HepG2 (cell line): ENCODE measurements around the gene RAD52.

Source experiments
- AHR ChIP-seq: IDR thresholded peaks from 2 replicates; pipeline ENCODE4 v1.6.1; 2018; ENCODE audit warnings: missing genetic modification reagents, missing compliant biosample characterization
- BORCS8-MEF2B ChIP-seq: sonication (generic); formaldehyde crosslinking; IDR thresholded peaks from 2 replicates; pipeline ENCODE4 v1.8.0; 2022; ENCODE audit warnings: mild to moderate bottlenecking, missing genetic modification reagents
- CTCF ChIP-seq: sonication (generic); formaldehyde crosslinking; IDR thresholded peaks from 2 replicates; pipeline ENCODE4 v1.5.0; 2020; ENCODE audit warnings: mild to moderate bottlenecking, missing genetic modification reagents, moderate library complexity
- DPF2 ChIP-seq: sonication (generic); formaldehyde crosslinking; IDR thresholded peaks from 2 replicates; pipeline ENCODE4 v1.4.0; 2020; ENCODE audit warnings: mild to moderate bottlenecking, low read depth, missing genetic modification reagents, borderline replicate concordance
- EP300 ChIP-seq, 3 experiments: sonication (generic) in 1 of 3; formaldehyde crosslinking in 1 of 3; IDR thresholded peaks; 2 replicates each; pipeline versions ENCODE4 v1.5.1 to v1.6.1; 2011 to 2020; ENCODE audit warnings: low read depth in 2 of 3, low read length in 2 of 3, borderline replicate concordance in 1 of 3, improper control_type of control experiment in 1 of 3, mild to moderate bottlenecking in 1 of 3, missing genetic modification reagents in 1 of 3, moderate library complexity in 1 of 3
- HIVEP1 ChIP-seq: sonication (generic); formaldehyde crosslinking; IDR thresholded peaks from 2 replicates; pipeline ENCODE4 v1.4.0; 2020; ENCODE audit warnings: mild to moderate bottlenecking, missing genetic modification reagents
- NR2F1 ChIP-seq, 2 experiments: fragments of 450-650 bp in 1 of 2; formaldehyde crosslinking in 1 of 2; IDR thresholded peaks; 2 replicates each; pipeline versions ENCODE4 v1.5.0 to v1.6.1; 2016 to 2020; ENCODE audit warnings: mild to moderate bottlenecking in 1 of 2, missing compliant biosample characterization in 1 of 2, missing genetic modification reagents in 1 of 2, moderate library complexity in 1 of 2
- SRF ChIP-seq: IDR thresholded peaks from 2 replicates; pipeline ENCODE4 v1.6.1; 2011; ENCODE audit warnings: mild to moderate bottlenecking, low read depth, low read length, moderate library complexity
- SRSF1 ChIP-seq: fragments of 200-400 bp; formaldehyde crosslinking; optimal IDR thresholded peaks from 2 replicates; pipeline ENCODE3; 2017; ENCODE audit warnings: mild to moderate bottlenecking, low read depth, low read length, moderate library complexity
- U2AF2 ChIP-seq: fragments of 200-400 bp; formaldehyde crosslinking; IDR thresholded peaks from 2 replicates; pipeline ENCODE4 v1.6.1; 2017; ENCODE audit warnings: low read depth, mild to moderate bottlenecking, low read length
- ZBTB38 ChIP-seq: sonication (generic); formaldehyde crosslinking; IDR thresholded peaks from 2 replicates; pipeline ENCODE4 v1.5.1; 2020; ENCODE audit warnings: mild to moderate bottlenecking, missing genetic modification reagents
- ZNF510 ChIP-seq: sonication (generic); formaldehyde crosslinking; IDR thresholded peaks from 2 replicates; pipeline ENCODE4 v1.4.0; 2020; ENCODE audit warnings: low read depth, mild to moderate bottlenecking, missing genetic modification reagents
- ZNF546 ChIP-seq: sonication (generic); formaldehyde crosslinking; conservative IDR thresholded peaks from 2 replicates; pipeline ENCODE4 v1.8.1; 2023; ENCODE audit warnings: mild to moderate bottlenecking, missing genetic modification reagents
- TF ChIP-seq, protein P1 (sequence below), 2 experiments: fragments of 450-650 bp in 1 of 2; sonication (generic) in 1 of 2; formaldehyde crosslinking in 1 of 2; IDR thresholded peaks; 2 replicates each; pipeline versions ENCODE4 v1.6.1 to v1.8.0; 2016 to 2022; ENCODE audit warnings: antibody characterized with exemption in 1 of 2, mild to moderate bottlenecking in 1 of 2, missing genetic modification reagents in 1 of 2

GRCh38 chr12:981961-982360, 32.5 kb upstream of the RAD52 start:
- TF ChIP-seq SRF (no peak), NR2F1 (CRISPR knock-in tag; IDR thresholded peaks at IDR 0.05) (no peak), CTCF (CRISPR knock-in tag) (no peak), DPF2 (CRISPR knock-in tag) (no peak), ZNF546 (CRISPR knock-in tag) (no peak), BORCS8-MEF2B (CRISPR knock-in tag) (no peak), SRSF1 (no peak), EP300 (IDR thresholded peaks at IDR 0.05; ENCODE audit: low read depth in 2 of 2, low read length in 2 of 2) (no peak), EP300 (CRISPR knock-in tag; IDR thresholded peaks at IDR 0.05; ENCODE audit: borderline replicate concordance) (no peak), ZNF510 (CRISPR knock-in tag) (no peak), HIVEP1 (CRISPR knock-in tag) (no peak), U2AF2 (no peak), ZBTB38 (CRISPR knock-in tag) (no peak), AHR (CRISPR knock-in tag) (no peak)
- TF ChIP-seq, protein P1, sequence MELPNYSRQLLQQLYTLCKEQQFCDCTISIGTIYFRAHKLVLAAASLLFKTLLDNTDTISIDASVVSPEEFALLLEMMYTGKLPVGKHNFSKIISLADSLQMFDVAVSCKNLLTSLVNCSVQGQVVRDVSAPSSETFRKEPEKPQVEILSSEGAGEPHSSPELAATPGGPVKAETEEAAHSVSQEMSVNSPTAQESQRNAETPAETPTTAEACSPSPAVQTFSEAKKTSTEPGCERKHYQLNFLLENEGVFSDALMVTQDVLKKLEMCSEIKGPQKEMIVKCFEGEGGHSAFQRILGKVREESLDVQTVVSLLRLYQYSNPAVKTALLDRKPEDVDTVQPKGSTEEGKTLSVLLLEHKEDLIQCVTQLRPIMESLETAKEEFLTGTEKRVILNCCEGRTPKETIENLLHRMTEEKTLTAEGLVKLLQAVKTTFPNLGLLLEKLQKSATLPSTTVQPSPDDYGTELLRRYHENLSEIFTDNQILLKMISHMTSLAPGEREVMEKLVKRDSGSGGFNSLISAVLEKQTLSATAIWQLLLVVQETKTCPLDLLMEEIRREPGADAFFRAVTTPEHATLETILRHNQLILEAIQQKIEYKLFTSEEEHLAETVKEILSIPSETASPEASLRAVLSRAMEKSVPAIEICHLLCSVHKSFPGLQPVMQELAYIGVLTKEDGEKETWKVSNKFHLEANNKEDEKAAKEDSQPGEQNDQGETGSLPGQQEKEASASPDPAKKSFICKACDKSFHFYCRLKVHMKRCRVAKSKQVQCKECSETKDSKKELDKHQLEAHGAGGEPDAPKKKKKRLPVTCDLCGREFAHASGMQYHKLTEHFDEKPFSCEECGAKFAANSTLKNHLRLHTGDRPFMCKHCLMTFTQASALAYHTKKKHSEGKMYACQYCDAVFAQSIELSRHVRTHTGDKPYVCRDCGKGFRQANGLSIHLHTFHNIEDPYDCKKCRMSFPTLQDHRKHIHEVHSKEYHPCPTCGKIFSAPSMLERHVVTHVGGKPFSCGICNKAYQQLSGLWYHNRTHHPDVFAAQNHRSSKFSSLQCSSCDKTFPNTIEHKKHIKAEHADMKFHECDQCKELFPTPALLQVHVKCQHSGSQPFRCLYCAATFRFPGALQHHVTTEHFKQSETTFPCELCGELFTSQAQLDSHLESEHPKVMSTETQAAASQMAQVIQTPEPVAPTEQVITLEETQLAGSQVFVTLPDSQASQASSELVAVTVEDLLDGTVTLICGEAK (IDR thresholded peaks at IDR 0.05), result no peak
- TF ChIP-seq, protein P1 (CRISPR knock-in tag; IDR thresholded peaks at IDR 0.05), result no peak
